VCaP (cell line): ENCODE results near the gene NKAIN1.

Experiments
- H3K27ac ChIP-seq: fragments of 450-650 bp; 2 replicates; pipeline ENCODE4 v1.5.1; 2017
- TF ChIP-seq, protein P1 (sequence below): fragments of 450-650 bp; conservative IDR thresholded peaks from 2 replicates; pipeline ENCODE4 v1.5.1; 2017; ENCODE audit warnings: mild to moderate bottlenecking, moderate library complexity

NKAIN1 gene

DNA sequence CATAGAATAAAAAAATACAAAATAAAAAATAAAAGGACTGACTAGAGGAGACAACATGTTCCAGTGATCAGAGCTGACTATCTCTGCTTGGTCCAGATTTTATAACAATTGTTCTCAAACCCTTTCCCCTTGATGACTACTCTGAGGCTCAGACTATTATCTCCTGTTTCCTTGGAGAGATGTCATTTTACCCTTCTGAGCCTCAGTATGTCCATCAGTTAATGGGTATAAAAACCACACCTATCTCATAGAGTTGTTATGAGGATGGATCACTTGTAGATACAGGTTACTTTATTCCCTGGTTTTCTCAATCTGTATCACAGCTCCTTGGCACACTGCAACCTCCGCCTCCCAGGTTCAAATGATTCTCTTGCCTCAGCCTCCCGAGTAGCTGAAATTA is 7.0 kb downstream of the NKAIN1 start:
- TF ChIP-seq, protein P1, sequence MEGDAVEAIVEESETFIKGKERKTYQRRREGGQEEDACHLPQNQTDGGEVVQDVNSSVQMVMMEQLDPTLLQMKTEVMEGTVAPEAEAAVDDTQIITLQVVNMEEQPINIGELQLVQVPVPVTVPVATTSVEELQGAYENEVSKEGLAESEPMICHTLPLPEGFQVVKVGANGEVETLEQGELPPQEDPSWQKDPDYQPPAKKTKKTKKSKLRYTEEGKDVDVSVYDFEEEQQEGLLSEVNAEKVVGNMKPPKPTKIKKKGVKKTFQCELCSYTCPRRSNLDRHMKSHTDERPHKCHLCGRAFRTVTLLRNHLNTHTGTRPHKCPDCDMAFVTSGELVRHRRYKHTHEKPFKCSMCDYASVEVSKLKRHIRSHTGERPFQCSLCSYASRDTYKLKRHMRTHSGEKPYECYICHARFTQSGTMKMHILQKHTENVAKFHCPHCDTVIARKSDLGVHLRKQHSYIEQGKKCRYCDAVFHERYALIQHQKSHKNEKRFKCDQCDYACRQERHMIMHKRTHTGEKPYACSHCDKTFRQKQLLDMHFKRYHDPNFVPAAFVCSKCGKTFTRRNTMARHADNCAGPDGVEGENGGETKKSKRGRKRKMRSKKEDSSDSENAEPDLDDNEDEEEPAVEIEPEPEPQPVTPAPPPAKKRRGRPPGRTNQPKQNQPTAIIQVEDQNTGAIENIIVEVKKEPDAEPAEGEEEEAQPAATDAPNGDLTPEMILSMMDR = no peak
- no peak overlapping the region for H3K27ac ChIP-seq

DNA sequence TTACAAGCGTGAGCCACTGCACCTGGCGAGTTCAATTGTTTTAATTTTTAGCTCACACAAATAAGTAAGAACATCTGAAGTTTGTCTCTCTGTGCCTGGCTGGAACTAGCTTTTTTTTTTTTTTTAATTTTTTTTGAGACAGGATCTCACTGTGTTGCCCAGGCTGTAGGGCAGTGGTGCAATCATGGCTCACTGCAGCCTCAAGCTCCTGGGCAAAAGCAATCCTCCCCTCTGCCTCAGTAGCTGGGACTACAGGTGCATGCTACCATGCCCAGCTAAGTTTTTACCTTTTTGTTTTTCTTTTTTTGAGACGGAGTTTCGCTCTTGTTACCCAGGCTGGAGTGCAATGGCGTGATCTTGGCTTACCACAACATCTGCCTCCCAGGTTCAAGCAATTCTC is 7.9 kb downstream of the NKAIN1 start:
- TF ChIP-seq, protein P1 = no peak
- H3K27ac ChIP-seq = no peak overlapping the region

DNA sequence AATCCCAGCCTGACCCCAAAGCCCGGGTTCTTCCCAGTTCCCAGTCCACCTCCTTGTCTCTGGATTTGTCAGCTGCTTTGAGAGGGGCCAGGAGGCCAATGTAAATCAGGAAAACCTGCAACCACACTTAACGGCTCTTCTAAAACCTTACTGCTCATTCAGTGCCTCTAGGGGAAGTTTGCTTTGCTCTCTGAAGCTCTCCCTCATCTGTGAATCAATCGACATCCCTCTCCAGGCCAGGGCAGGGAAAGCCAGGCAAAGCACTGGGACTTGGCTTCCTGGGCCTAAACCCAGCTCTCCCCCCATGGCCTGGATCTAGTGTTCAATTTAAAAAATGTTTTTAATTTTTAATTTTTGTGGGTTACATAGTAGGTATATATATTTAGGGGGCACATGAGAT is 9.3 kb downstream of the NKAIN1 start:
- H3K27ac ChIP-seq = no peak overlapping the region
- TF ChIP-seq, protein P1 = no peak

DNA sequence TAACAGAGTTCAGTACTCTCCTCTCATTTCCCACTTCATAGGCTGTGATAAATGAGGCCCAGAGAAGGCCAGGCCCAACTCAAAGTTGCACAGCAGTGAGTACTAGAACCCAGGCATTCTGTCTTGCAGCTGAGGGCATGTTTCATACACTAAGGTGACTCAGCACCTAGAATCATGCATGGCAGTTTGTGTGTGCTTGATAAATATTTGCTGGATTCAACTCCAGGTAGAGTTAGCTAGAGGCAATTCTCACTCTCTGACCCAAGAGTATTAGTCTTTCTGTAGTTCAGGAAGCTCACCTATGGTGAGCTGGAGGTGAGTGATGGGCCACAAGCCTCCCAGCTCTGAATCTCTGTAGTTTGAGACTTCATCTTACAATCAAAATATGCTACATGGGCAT is 10.7 kb downstream of the NKAIN1 start:
- TF ChIP-seq, protein P1 = no peak
- H3K27ac ChIP-seq = no peak overlapping the region

DNA sequence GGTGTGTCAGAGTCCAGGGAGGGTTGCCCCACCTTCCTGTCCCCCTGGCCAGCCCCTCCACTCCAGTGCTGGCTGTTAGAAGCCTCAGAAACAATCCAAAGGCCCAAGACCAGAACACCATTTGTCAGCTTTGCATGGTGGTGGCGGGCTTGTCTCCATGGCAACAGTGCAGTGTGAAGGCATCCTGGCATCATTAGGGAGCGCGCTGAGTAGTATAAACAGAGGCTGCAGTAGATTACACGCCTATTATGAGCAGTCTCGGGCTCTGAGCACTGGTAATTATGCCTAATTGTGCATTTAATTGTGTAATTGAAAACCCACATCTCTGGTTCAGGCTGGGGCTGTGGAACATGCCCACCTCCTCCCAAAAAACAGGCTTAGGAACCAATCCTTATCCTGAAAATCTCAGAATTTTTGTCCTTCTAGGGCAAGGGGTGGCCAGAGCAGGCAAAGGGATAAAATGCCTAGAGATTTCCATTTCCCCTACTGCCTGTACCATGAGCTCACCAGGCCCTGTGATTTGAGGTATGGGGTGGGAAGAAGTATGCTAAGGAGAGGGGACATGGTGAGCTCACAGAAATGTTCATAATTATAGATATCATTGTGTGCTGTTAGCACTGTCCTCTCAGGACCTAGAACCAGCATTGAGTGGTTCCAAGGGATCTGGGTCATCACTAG is 11.7 kb downstream of the NKAIN1 start:
- no peak overlapping the region for H3K27ac ChIP-seq
- TF ChIP-seq, protein P1 = no peak

DNA sequence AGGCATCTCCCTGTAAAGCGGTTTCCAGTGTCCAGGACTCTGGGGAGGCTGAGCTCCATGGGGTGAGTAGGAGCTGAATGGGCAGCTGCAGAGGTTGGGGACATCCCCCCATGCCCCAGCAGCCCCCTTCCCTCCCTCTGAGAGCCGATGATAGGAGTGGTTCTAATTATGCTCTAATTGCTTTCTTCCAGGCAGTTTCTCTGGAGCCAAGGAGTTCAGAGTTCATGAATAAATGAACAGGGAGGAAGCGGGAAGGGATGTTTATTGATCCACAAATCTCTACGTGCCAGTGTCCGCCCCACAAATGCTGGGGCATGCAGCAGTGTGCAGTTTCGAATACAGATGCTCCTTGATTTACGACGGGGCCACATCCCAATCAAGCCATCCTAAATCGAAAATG is 15.6 kb downstream of the NKAIN1 start:
- TF ChIP-seq, protein P1 = no peak
- no peak overlapping the region for H3K27ac ChIP-seq

DNA sequence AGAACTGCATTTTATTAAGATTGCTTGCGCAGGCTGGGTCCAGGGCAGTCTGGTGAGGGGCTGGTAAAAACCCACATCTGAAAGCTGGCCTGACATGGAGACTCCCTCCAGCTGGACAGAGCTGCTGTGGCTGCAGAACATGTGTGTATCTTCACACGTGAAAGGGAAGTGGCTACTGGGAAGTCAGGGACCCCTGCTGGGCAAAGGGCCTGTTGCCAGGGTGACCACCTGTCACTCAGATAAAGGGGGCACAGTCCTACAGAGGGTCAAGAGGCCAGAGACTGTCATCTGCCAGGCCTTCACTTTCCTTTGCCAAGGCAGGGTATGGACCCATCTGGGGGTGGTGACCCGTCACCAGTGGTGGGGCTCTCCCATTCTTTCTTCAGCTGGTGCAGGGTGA is 17.5 kb downstream of the NKAIN1 start:
- TF ChIP-seq, protein P1 = no peak
- no peak overlapping the region for H3K27ac ChIP-seq
